NCI-H1092 treated with DMSO at 0.1 percent for 48 hours (cell line): ENCODE results near the gene CHPF2.

ENCODE experiments used
- DNase-seq: peaks from one replicate; lab custom pipeline; 2025; lab: John Stamatoyannopoulos, UW

Gene CHPF2

GRCh38 chr7:151232091-151232916, at the start of gene CHPF2:
Gene CHPF2 (plus strand): TSS chr7:151232483. CDS start chr7:151234012, 1,529 bp downstream.
- DNase-seq: peak; percentile 86

GRCh38 chr7:151185762-151186639, 46.3 kb upstream of the CHPF2 start:
- no peak for DNase-seq

- DNase-seq: no peak
These were observed 45.5 kb upstream of the CHPF2 start, which contains the start of gene ASB10 for GRCh38 chr7:151186640-151187408. Gene ASB10 (minus strand): TSS chr7:151187250. CDS start chr7:151187130, 120 bp downstream.

- no peak for DNase-seq
These were observed 44.7 kb upstream of the CHPF2 start for GRCh38 chr7:151187409-151188251.

GRCh38 chr7:151188252-151188542, 44.1 kb upstream of the CHPF2 start:
- no peak for DNase-seq

GRCh38 chr7:151189038-151189437, 43.2 kb upstream of the CHPF2 start:
- no peak for DNase-seq

GRCh38 chr7:151191544-151191943, 40.7 kb upstream of the CHPF2 start:
- no peak for DNase-seq

- no peak for DNase-seq
These were observed 40.2 kb upstream of the CHPF2 start for GRCh38 chr7:151192002-151192539.

GRCh38 chr7:151193203-151193978, 38.9 kb upstream of the CHPF2 start:
- DNase-seq: no peak

- no peak for DNase-seq
These were observed 38.1 kb upstream of the CHPF2 start for GRCh38 chr7:151194188-151194587.

GRCh38 chr7:151195616-151196450, 36.5 kb upstream of the CHPF2 start:
- DNase-seq: no peak

- no peak for DNase-seq
These were observed 34.4 kb upstream of the CHPF2 start for GRCh38 chr7:151197932-151198331.

GRCh38 chr7:151198945-151199848, 33.1 kb upstream of the CHPF2 start:
- DNase-seq: peak; percentile 54

- no peak for DNase-seq
These were observed 30.9 kb upstream of the CHPF2 start for GRCh38 chr7:151201344-151201743.

GRCh38 chr7:151201751-151202150, 30.5 kb upstream of the CHPF2 start:
- no peak for DNase-seq

GRCh38 chr7:151202836-151203235, 29.4 kb upstream of the CHPF2 start:
- no peak for DNase-seq

- no peak for DNase-seq
These were observed 27.8 kb upstream of the CHPF2 start for GRCh38 chr7:151204383-151205032.

GRCh38 chr7:151205730-151206129, 26.6 kb upstream of the CHPF2 start:
- DNase-seq: no peak
